Measurements from ENCODE around the gene CORO2B.

Gene CORO2B

GRCh38 chr15:68730976-68731897, 152.4 kb downstream of the CORO2B start:
- H3K4me3 ChIP-seq (ENCODE audit: low read depth, low read length), result no peak overlapping the region
- no peak for TF ChIP-seq CTCF (IDR thresholded peaks at IDR 0.05; ENCODE audit: insufficient read depth, low read depth, low read length, missing control alignments)
- no peak for DNase-seq (ENCODE audit: low read depth)

GRCh38 chr15:68732451-68732850, 153.7 kb downstream of the CORO2B start:
- TF ChIP-seq CTCF (IDR thresholded peaks at IDR 0.05; ENCODE audit: insufficient read depth, low read depth, low read length, missing control alignments), result no peak

GRCh38 chr15:68733666-68734065, 154.9 kb downstream of the CORO2B start:
- TF ChIP-seq CTCF (IDR thresholded peaks at IDR 0.05; ENCODE audit: insufficient read depth, low read depth, low read length, missing control alignments), result no peak
- no peak for DNase-seq (ENCODE audit: low read depth)
- H3K4me3 ChIP-seq (ENCODE audit: low read depth, low read length), result no peak overlapping the region

More at GRCh38 chr15:68732451-68732850, 153.7 kb downstream of the CORO2B start:
- DNase-seq (ENCODE audit: low read depth), result no peak
- H3K4me3 ChIP-seq (ENCODE audit: low read depth, low read length), result no peak overlapping the region

GRCh38 chr15:68734352-68734751, 155.6 kb downstream of the CORO2B start:
- DNase-seq (ENCODE audit: low read depth), result no peak
- no peak overlapping the region for H3K4me3 ChIP-seq (ENCODE audit: low read depth, low read length)
- no peak for TF ChIP-seq CTCF (IDR thresholded peaks at IDR 0.05; ENCODE audit: insufficient read depth, low read depth, low read length, missing control alignments)

GRCh38 chr15:68734881-68735280, 156.1 kb downstream of the CORO2B start:
- TF ChIP-seq CTCF (IDR thresholded peaks at IDR 0.05; ENCODE audit: insufficient read depth, low read depth, low read length, missing control alignments), result no peak
- no peak for DNase-seq (ENCODE audit: low read depth)
- H3K4me3 ChIP-seq (ENCODE audit: low read depth, low read length), result no peak overlapping the region

- TF ChIP-seq CTCF (IDR thresholded peaks at IDR 0.05; ENCODE audit: insufficient read depth, low read depth, low read length, missing control alignments), result no peak
Measured at GRCh38 chr15:68735610-68736009, 156.8 kb downstream of the CORO2B start.

More at GRCh38 chr15:68735610-68736009, 156.8 kb downstream of the CORO2B start:
- H3K4me3 ChIP-seq (ENCODE audit: low read depth, low read length), result no peak overlapping the region
- DNase-seq (ENCODE audit: low read depth), result no peak

All from GM12865 (cell line).